Tibial nerve (tissue), 4 donors: ENCODE data around the gene NLRP1. TPM values are rescaled to one million over a fixed set of nuclear protein-coding genes. Genes with fewer than 3 reads are reported as not detected.

ENCODE experiments used
- DNase-seq, 2 donors: peaks; one replicate each; pipeline ENCODE4 v3.0.0-alpha.2; 2019; ENCODE audit warnings: low spot score in 2 of 2
- H3K27ac ChIP-seq, 4 donors: fragments of 200-600 bp; sonication (generic) in 3 of 4; one replicate each; pipeline ENCODE4 v1.5.1; 2017 to 2019; ENCODE audit warnings: mild to moderate bottlenecking in 1 of 4
- H3K27me3 ChIP-seq, 2 donors: fragments of 200-600 bp; sonication (generic) in 1 of 2; one replicate each; pipeline versions ENCODE4 v1.5.1 to v1.6.0; 2017 to 2019
- H3K36me3 ChIP-seq, 3 donors: fragments of 200-600 bp; sonication (generic); one replicate each; pipeline ENCODE4 v1.5.1; 2018 to 2019
- H3K4me1 ChIP-seq, 4 donors: fragments of 200-600 bp; sonication (generic) in 3 of 4; one replicate each; pipeline ENCODE4 v1.5.1; 2017 to 2019
- H3K4me3 ChIP-seq, 4 donors: fragments of 200-600 bp; sonication (generic) in 3 of 4; one replicate each; pipeline ENCODE4 v1.5.1; 2017 to 2019; ENCODE audit warnings: mild to moderate bottlenecking in 1 of 4, moderate library complexity in 1 of 4
- H3K9me3 ChIP-seq, 4 donors: fragments of 200-600 bp; sonication (generic) in 3 of 4; one replicate each; pipeline ENCODE4 v1.5.1; 2017 to 2019
- CTCF ChIP-seq, 5 experiments: fragments of 200-600 bp in 3 of 5; fragments of 450-650 bp in 2 of 5; sonication (generic) in 3 of 5; IDR thresholded peaks; one replicate each; pipeline ENCODE4 v1.5.1; 2016 to 2019; ENCODE audit warnings: antibody characterized with exemption in 5 of 5, mild to moderate bottlenecking in 3 of 5, moderate library complexity in 2 of 5
- EP300 ChIP-seq, 2 donors: sonication (generic); formaldehyde crosslinking; IDR thresholded peaks; one replicate each; pipeline ENCODE4 v1.6.1; 2017; ENCODE audit warnings: antibody characterized with exemption in 2 of 2, mild to moderate bottlenecking in 1 of 2
- POLR2A ChIP-seq, 2 donors: fragments of 450-650 bp; IDR thresholded peaks; one replicate each; pipeline ENCODE4 v1.6.1; 2017; ENCODE audit warnings: antibody characterized with exemption in 2 of 2, mild to moderate bottlenecking in 2 of 2, moderate library complexity in 2 of 2
- WGBS, 2 donors: methylation state at CpG; one replicate each; pipeline ENCODE4 v1.1.5; 2018; 5-methylcytosine and 5-hydroxymethylcytosine counted together
- total RNA-seq, 4 donors: library from RNA; depleted of rRNA; stranded (reverse); fragments of >200 nt; gene quantifications; one replicate each; pipeline ENCODE4 v1.1.0, GENCODE V29; 2016

NLRP1 gene
- total RNA-seq, 4 donors from 2014 or later, result 33.0 to 52.4 (median 36.6) TPM

GRCh38 chr17:5536866-5537650, 47.3 kb downstream of the NLRP1 start:
- Histone ChIP-seq H3K27me3 (no peaks in the 10 kb centered on the region), H3K4me3 (no peak overlapping the region), H3K9me3 (no peaks in the 10 kb centered on the region), H3K36me3 (peaks cover 0 to 38% (median 0%) of the 10 kb centered on the region in 3 donors), H3K4me1 (no peaks in the 10 kb centered on the region), H3K27ac (no peak overlapping the region)
- WGBS, 2 donors, result 62 to 66% methylated on average over 11 of the region's 11 CpGs
- TF ChIP-seq CTCF (IDR thresholded peaks at IDR 0.05) (no peak), EP300 (IDR thresholded peaks at IDR 0.05) (no peak), POLR2A (IDR thresholded peaks at IDR 0.05) (no peak)
- DNase-seq, result no peak

GRCh38 chr17:5535436-5535835, 48.9 kb downstream of the NLRP1 start:
- TF ChIP-seq EP300 (IDR thresholded peaks at IDR 0.05) (no peak), POLR2A (IDR thresholded peaks at IDR 0.05) (no peak)
- no peaks in the 10 kb centered on the region for H3K4me1 ChIP-seq
- WGBS, 2 donors, result 94 to 100% methylated on average over 2 of the region's 2 CpGs
- H3K4me3 ChIP-seq, result no peak overlapping the region
- DNase-seq, result no peak
- H3K36me3 ChIP-seq, result peaks cover 0 to 27% (median 0%) of the 10 kb centered on the region in 3 donors
- no peaks in the 10 kb centered on the region for H3K27me3 ChIP-seq
- H3K9me3 ChIP-seq, result no peaks in the 10 kb centered on the region
- H3K27ac ChIP-seq, result no peak overlapping the region

GRCh38 chr17:5533486-5534315, 50.6 kb downstream of the NLRP1 start:
- H3K27ac ChIP-seq, result no peak overlapping the region
- no peak for DNase-seq
- H3K4me1 ChIP-seq, result no peaks in the 10 kb centered on the region
- 79 to 81% methylated on average over 18 of the region's 18 CpGs for WGBS, 2 donors
- no peak overlapping the region for H3K4me3 ChIP-seq
- H3K27me3 ChIP-seq, result no peaks in the 10 kb centered on the region
- no peaks in the 10 kb centered on the region for H3K9me3 ChIP-seq
- TF ChIP-seq EP300 (IDR thresholded peaks at IDR 0.05), result no peak
- TF ChIP-seq POLR2A (IDR thresholded peaks at IDR 0.05), result no peak
- no peak for TF ChIP-seq CTCF (IDR thresholded peaks at IDR 0.05)
- H3K36me3 ChIP-seq, result peaks cover 0 to 21% (median 0%) of the 10 kb centered on the region in 3 donors

GRCh38 chr17:5532581-5532980, 51.7 kb downstream of the NLRP1 start:
- H3K27ac ChIP-seq, result no peak overlapping the region
- 79 to 84% methylated on average over 8 of the region's 8 CpGs for WGBS, 2 donors
- no peak for TF ChIP-seq CTCF (IDR thresholded peaks at IDR 0.05)
- no peak for TF ChIP-seq EP300 (IDR thresholded peaks at IDR 0.05)
- TF ChIP-seq POLR2A (IDR thresholded peaks at IDR 0.05), result no peak
- H3K9me3 ChIP-seq, result no peaks in the 10 kb centered on the region
- no peak for DNase-seq
- no peaks in the 10 kb centered on the region for H3K27me3 ChIP-seq
- no peak overlapping the region for H3K4me3 ChIP-seq
- peaks cover 0 to under 1% (median under 1%) of the 10 kb centered on the region in 4 donors for H3K4me1 ChIP-seq
- H3K36me3 ChIP-seq, result peaks cover 0 to 16% (median 0%) of the 10 kb centered on the region in 3 donors

- WGBS, 2 donors, result 90 to 92% methylated on average over 4 of the region's 4 CpGs
- no peak for TF ChIP-seq POLR2A (IDR thresholded peaks at IDR 0.05)
- TF ChIP-seq CTCF (IDR thresholded peaks at IDR 0.05), result no peak
- TF ChIP-seq EP300 (IDR thresholded peaks at IDR 0.05), result no peak
- H3K9me3 ChIP-seq, result no peaks in the 10 kb centered on the region
- DNase-seq, result no peak
- H3K27me3 ChIP-seq, result no peaks in the 10 kb centered on the region
- peaks cover 0 to 12% (median 4%) of the 10 kb centered on the region in 4 donors for H3K4me1 ChIP-seq
- H3K36me3 ChIP-seq, result peaks cover 0 to 25% (median 0%) of the 10 kb centered on the region in 3 donors
- H3K4me3 ChIP-seq, result no peak overlapping the region
- H3K27ac ChIP-seq, result no peak overlapping the region
Observed at GRCh38 chr17:5531085-5531418, 53.3 kb downstream of the NLRP1 start.
